GM23338 (cell line): ENCODE measurements around the gene YTHDF1. TPM values are rescaled to one million over a fixed set of nuclear protein-coding genes. Genes with fewer than 3 reads are reported as not detected.

ENCODE experiments used
- ATAC-seq: fragments of 200-7000 bp; cut with Tn5 transposase; 3 replicates; pipeline ENCODE4 v1.9.1; 2020
- DNase-seq: peaks from one replicate; pipeline ENCODE4 v3.0.0-alpha.2; 2015; ENCODE audit warnings: low spot score
- H2AFZ ChIP-seq: fragments of 200-600 bp; sonication (generic); 2 replicates; pipeline ENCODE4 v1.8.0; 2016; ENCODE audit warnings: antibody characterized with exemption, mild to moderate bottlenecking, moderate library complexity
- H3F3A ChIP-seq: fragments of 200-600 bp; sonication (generic); replicated peaks from 2 replicates; pipeline ENCODE4 v1.8.0; 2017; ENCODE audit warnings: antibody characterized with exemption, mixed run types, low read depth
- H3K27ac ChIP-seq: fragments of 200-600 bp; sonication (generic); 2 replicates; pipeline ENCODE4 v1.6.1; 2016; ENCODE audit warnings: low read depth
- H3K27me3 ChIP-seq: fragments of 200-600 bp; sonication (generic); 2 replicates; pipeline ENCODE4 v1.8.0; 2016; ENCODE audit warnings: mild to moderate bottlenecking, mixed run types, moderate library complexity; ENCODE audit not compliant: insufficient read depth
- H3K36me3 ChIP-seq: fragments of 200-600 bp; sonication (generic); 2 replicates; pipeline ENCODE4 v1.8.0; 2016; ENCODE audit warnings: mild to moderate bottlenecking; ENCODE audit not compliant: insufficient read depth
- H3K4me1 ChIP-seq: fragments of 200-600 bp; sonication (generic); 2 replicates; pipeline ENCODE4 v1.8.0; 2016; ENCODE audit warnings: mild to moderate bottlenecking, moderate library complexity; ENCODE audit not compliant: insufficient read depth
- H3K4me2 ChIP-seq: fragments of 200-600 bp; sonication (generic); 2 replicates; pipeline ENCODE4 v1.7.1; 2017; ENCODE audit warnings: mixed run types
- H3K4me3 ChIP-seq: fragments of 200-600 bp; sonication (generic); 2 replicates; pipeline ENCODE4 v1.6.1; 2016; ENCODE audit warnings: mixed run types
- H3K79me2 ChIP-seq: fragments of 200-600 bp; sonication (generic); replicated peaks from 2 replicates; pipeline ENCODE4 v1.8.0; 2017; ENCODE audit warnings: mild to moderate bottlenecking; ENCODE audit not compliant: insufficient read depth
- H3K9me2 ChIP-seq: fragments of 200-600 bp; sonication (generic); 2 replicates; pipeline ENCODE4 v1.8.0; 2017; ENCODE audit not compliant: insufficient read depth
- H4K20me1 ChIP-seq: fragments of 200-600 bp; sonication (generic); replicated peaks from 2 replicates; pipeline ENCODE4 v1.8.0; 2017; ENCODE audit warnings: mild to moderate bottlenecking; ENCODE audit not compliant: insufficient read depth
- H3K27ac Mint-ChIP-seq: 2 replicates; pipeline ENCODE4 v1.8.0; 2020; ENCODE audit warnings: inconsistent platforms, mild to moderate bottlenecking, moderate library complexity, mixed read lengths
- H3K27me3 Mint-ChIP-seq: 3 replicates; pipeline ENCODE4 v1.8.0; 2022; ENCODE audit warnings: low read depth, mild to moderate bottlenecking, moderate library complexity, mixed read lengths, inconsistent platforms; ENCODE audit not compliant: insufficient read depth, poor library complexity
- H3K36me3 Mint-ChIP-seq: 3 replicates; pipeline ENCODE4 v1.8.0; 2021; ENCODE audit warnings: low read depth, mild to moderate bottlenecking, inconsistent platforms, moderate library complexity, mixed read lengths
- H3K4me1 Mint-ChIP-seq: 3 replicates; pipeline ENCODE4 v1.8.0; 2020; ENCODE audit warnings: mild to moderate bottlenecking, inconsistent platforms, mixed read lengths
- H3K4me3 Mint-ChIP-seq: 3 replicates; pipeline ENCODE4 v1.8.0; 2021; ENCODE audit warnings: moderate library complexity, mild to moderate bottlenecking, inconsistent platforms, mixed read lengths
- H3K9me3 Mint-ChIP-seq: 3 replicates; pipeline ENCODE4 v1.8.0; 2020; ENCODE audit warnings: moderate library complexity, mild to moderate bottlenecking, inconsistent platforms, mixed read lengths
- CTCF ChIP-seq, 2 experiments: fragments of 200-600 bp in 1 of 2; sonication (generic) in 1 of 2; conservative IDR thresholded peaks; 2 replicates each; pipeline versions ENCODE4 v1.5.1 to v1.6.1; 2016 to 2017; ENCODE audit warnings: antibody characterized with exemption in 2 of 2, low read depth in 2 of 2, mild to moderate bottlenecking in 2 of 2, moderate library complexity in 1 of 2
- ZNF114 ChIP-seq: fragments of 250-450 bp; sonication (Bioruptor Pico); IDR thresholded peaks from 2 replicates; pipeline ENCODE4 v1.5.0; 2020; ENCODE audit warnings: mild to moderate bottlenecking, moderate library complexity
- ZNF331 ChIP-seq: fragments of 250-450 bp; sonication (Bioruptor Pico); IDR thresholded peaks from 2 replicates; pipeline ENCODE4 v1.5.0; 2020; ENCODE audit warnings: low read depth, mild to moderate bottlenecking, moderate library complexity
- polyA plus RNA-seq: library from polyadenylated mRNA; unstranded; fragments of >200 nt; fragmentation: Nextera tagmentation; extraction: Ambion mirVana; gene quantifications from 2 replicates; pipeline ENCODE4 v1.2.1, GENCODE V29; 2016
- total RNA-seq: library from RNA; depleted of rRNA; stranded (reverse); fragments of >200 nt; shearing (Covaris generic); gene quantifications from 2 replicates; pipeline ENCODE4 v1.2.3, GENCODE V29; 2014
- TF ChIP-seq, protein P1 (sequence below): fragments of 250-450 bp; sonication (Bioruptor Pico); IDR thresholded peaks from 2 replicates; pipeline ENCODE4 v1.5.0; 2020; ENCODE audit warnings: mild to moderate bottlenecking, moderate library complexity

YTHDF1 gene
- total and polyA plus RNA-seq, 2 experiments from 2014 or later, result 30.9 to 64.3 TPM

DNA sequence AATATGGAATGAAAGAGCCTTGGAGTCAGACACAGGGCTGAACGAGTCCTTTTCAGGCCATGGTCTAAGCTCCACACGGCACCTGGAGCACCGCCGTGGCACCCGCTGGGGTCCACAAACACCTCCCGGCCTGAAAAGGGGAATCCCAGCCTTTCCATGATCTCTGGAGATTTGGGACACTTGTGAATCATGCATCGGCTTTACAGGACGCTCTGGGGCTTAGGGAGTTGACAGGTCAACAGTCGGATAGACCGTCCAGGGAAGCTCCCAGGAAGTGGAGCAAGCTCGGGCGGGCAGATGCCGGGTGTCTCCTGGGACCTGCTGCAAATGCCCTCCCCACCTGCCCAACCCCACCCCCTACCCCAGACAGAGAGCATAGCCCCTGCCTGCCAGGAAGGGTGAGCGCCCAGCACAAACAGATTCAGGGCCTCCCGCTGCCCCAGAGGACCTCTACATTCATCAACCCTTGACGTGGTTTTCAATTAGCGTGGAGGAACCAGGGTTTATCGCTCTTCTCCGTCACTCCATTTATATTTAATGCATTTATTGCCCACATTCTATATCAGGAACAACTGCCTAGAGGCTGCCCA lies 53.6 kb downstream of the YTHDF1 start:
- no peak overlapping the region for H3K4me3 ChIP-seq
- H3K36me3 ChIP-seq, result no peaks in the 10 kb centered on the region
- Mint-ChIP-seq H3K4me1 (peaks cover 4% of the 10 kb centered on the region; the same call in 2 of the 3 replicates), H3K27me3 (peaks cover 16% of the 10 kb centered on the region), H3K9me3 (peaks cover 9% of the 10 kb centered on the region), H3K4me3 (no peak overlapping the region), H3K27ac (no peak overlapping the region), H3K36me3 (peaks cover 4% of the 10 kb centered on the region; the same call in 2 of the 3 replicates)
- no peaks in the 10 kb centered on the region for H3K4me1 ChIP-seq
- no peak for DNase-seq
- no peaks in the 10 kb centered on the region for H3F3A ChIP-seq
- no peaks in the 10 kb centered on the region for H3K79me2 ChIP-seq
- no peaks in the 10 kb centered on the region for H3K9me2 ChIP-seq
- H3K27me3 ChIP-seq, result no peaks in the 10 kb centered on the region
- no peaks in the 10 kb centered on the region for H4K20me1 ChIP-seq
- H3K4me2 ChIP-seq, result no peak overlapping the region
- ATAC-seq, result no peak
- H2AFZ ChIP-seq, result no peak overlapping the region
- TF ChIP-seq CTCF (conservative IDR thresholded peaks at IDR 0.05; ENCODE audit: low read depth in 2 of 2) (no peak), ZNF331 (no peak), ZNF114 (CRISPR knock-in tag) (no peak)
- TF ChIP-seq, protein P1, sequence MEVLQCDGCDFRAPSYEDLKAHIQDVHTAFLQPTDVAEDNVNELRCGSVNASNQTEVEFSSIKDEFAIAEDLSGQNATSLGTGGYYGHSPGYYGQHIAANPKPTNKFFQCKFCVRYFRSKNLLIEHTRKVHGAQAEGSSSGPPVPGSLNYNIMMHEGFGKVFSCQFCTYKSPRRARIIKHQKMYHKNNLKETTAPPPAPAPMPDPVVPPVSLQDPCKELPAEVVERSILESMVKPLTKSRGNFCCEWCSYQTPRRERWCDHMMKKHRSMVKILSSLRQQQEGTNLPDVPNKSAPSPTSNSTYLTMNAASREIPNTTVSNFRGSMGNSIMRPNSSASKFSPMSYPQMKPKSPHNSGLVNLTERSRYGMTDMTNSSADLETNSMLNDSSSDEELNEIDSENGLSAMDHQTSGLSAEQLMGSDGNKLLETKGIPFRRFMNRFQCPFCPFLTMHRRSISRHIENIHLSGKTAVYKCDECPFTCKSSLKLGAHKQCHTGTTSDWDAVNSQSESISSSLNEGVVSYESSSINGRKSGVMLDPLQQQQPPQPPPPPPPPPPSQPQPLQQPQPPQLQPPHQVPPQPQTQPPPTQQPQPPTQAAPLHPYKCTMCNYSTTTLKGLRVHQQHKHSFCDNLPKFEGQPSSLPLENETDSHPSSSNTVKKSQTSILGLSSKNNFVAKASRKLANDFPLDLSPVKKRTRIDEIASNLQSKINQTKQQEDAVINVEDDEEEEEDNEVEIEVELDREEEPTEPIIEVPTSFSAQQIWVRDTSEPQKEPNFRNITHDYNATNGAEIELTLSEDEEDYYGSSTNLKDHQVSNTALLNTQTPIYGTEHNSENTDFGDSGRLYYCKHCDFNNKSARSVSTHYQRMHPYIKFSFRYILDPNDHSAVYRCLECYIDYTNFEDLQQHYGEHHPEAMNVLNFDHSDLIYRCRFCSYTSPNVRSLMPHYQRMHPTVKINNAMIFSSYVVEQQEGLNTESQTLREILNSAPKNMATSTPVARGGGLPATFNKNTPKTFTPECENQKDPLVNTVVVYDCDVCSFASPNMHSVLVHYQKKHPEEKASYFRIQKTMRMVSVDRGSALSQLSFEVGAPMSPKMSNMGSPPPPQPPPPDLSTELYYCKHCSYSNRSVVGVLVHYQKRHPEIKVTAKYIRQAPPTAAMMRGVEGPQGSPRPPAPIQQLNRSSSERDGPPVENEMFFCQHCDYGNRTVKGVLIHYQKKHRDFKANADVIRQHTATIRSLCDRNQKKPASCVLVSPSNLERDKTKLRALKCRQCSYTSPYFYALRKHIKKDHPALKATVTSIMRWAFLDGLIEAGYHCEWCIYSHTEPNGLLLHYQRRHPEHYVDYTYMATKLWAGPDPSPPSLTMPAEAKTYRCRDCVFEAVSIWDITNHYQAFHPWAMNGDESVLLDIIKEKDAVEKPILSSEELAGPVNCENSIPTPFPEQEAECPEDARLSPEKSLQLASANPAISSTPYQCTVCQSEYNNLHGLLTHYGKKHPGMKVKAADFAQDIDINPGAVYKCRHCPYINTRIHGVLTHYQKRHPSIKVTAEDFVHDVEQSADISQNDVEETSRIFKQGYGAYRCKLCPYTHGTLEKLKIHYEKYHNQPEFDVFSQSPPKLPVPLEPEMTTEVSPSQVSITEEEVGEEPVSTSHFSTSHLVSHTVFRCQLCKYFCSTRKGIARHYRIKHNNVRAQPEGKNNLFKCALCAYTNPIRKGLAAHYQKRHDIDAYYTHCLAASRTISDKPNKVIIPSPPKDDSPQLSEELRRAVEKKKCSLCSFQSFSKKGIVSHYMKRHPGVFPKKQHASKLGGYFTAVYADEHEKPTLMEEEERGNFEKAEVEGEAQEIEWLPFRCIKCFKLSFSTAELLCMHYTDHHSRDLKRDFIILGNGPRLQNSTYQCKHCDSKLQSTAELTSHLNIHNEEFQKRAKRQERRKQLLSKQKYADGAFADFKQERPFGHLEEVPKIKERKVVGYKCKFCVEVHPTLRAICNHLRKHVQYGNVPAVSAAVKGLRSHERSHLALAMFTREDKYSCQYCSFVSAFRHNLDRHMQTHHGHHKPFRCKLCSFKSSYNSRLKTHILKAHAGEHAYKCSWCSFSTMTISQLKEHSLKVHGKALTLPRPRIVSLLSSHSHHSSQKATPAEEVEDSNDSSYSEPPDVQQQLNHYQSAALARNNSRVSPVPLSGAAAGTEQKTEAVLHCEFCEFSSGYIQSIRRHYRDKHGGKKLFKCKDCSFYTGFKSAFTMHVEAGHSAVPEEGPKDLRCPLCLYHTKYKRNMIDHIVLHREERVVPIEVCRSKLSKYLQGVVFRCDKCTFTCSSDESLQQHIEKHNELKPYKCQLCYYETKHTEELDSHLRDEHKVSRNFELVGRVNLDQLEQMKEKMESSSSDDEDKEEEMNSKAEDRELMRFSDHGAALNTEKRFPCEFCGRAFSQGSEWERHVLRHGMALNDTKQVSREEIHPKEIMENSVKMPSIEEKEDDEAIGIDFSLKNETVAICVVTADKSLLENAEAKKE, result no peak
- H3K27ac ChIP-seq, result no peak overlapping the region
